ENCODE results near the gene FAM124B.

Gene FAM124B, protein sequence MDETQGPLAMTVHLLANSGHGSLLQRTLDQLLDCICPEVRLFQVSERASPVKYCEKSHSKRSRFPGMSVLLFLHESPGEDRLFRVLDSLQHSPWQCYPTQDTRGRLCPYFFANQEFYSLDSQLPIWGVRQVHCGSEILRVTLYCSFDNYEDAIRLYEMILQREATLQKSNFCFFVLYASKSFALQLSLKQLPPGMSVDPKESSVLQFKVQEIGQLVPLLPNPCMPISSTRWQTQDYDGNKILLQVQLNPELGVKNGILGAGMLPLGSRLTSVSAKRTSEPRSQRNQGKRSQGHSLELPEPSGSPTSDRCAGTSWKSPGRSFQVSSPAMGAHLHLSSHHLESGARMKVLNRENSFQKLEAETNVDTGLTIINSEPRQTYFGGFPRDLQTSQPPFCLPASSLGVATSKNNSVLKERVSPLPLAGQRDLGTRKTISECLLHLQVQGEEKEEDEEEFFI

GRCh38 chr2:224401641-224402342 lies at the start of gene FAM124B:
Gene FAM124B (minus strand): TSS chr2:224402107. CDS start chr2:224401768, 339 bp downstream.
- no peak for DNase-seq

GRCh38 chr2:224449212-224450147 lies 47.6 kb upstream of the FAM124B start:
- DNase-seq, result no peak

DNA sequence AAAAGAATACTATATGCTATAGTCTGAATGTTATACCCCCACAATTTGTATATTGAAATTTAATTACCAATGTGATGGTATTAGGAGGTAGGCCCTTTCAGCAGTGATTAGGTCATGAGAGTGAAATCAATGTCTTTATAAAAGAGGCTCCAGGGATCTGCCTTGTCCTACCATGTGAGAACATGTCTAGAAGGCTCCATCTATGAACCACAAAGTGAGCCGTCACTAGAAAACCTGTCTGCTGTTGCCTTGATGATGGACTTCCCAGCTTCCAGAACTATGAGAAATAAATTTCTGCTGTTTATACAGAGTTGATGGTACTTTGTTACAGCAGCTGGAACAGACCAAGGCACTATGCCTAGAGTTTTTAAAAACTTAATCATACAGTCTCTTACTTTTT lies 46.3 kb upstream of the FAM124B start:
- no peak for DNase-seq

DNA sequence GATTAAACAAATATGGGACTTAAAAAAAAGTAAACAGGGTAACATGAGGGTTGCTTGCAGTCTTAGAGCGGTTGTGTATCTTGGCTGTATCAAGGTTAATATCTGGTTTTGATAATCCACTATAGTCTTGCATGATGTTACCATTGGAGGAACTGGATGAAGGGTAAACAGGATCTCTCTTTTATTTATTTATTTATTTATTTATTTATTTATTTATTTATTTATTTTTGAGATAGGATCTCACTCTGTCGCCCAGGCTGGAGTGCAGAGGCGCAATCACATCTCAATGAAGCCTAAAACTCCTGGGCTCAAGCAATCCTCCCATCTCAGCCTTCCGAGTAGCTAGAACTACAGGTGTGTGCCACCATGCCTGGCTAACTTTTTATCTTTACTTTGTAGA lies 42.9 kb upstream of the FAM124B start:
- DNase-seq, result no peak

DNA sequence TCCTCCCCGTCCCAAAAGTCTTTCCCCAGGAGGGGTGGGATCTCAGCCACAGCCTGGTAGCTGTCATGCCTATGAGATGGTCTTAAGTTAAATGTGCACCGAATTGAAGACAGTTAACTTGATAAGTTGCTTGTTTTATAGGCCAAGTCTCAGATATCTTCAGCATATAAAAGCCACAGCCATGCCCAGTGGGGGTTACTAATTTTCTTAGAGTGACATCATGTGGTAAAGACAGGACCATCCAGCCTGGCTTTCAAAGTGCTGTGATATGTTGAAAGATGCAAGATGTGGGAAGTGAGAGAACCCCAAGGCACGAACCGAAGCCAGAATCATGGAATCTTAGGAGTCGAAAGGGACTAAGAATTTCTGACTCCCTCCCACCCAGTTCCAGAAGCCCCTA lies 42.1 kb upstream of the FAM124B start:
- no peak for DNase-seq

DNA sequence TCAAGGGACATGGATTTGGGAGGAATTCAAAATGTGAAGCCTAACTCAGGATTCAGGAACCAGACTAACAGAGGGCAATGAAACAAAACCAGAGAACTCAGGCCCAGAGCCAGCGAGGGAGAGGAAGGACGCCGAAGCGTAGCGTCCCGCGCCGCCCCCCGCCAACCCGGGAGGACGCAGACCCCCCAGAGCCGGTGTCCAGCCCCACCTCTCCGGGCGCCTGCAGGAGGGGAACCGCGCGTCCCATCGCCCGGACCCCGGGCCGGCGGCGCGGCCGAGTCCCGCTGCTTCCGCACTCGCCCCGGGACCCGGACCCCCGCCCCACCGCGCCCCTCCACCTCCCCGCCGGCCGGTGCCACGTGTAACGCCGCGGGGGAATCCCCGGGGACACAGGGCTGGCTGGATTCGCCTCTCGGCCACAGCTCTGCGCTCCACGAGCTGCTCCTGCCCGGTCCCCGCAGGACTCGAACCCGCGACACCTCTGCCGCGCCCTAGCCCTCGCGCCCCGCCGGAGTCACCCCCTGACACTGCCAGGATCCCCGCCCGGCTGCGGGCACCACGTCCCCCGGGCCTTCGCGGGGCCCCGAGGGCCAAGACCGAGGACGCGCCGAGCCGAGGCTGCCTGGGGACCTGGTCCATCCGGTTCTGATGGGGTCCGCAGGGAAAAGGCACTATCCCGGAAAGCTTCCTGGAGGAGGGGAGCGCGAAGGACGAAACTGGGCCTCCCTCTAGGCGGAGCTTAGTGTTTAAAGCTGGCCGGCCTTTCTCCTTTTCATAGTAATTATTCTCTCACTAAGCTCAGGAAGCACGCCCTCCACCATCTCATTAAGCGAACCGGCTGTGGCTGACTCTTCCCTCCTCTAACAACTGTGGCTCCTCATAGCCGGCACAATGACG lies 40.4 kb upstream of the FAM124B start:
- no peak for DNase-seq

DNA sequence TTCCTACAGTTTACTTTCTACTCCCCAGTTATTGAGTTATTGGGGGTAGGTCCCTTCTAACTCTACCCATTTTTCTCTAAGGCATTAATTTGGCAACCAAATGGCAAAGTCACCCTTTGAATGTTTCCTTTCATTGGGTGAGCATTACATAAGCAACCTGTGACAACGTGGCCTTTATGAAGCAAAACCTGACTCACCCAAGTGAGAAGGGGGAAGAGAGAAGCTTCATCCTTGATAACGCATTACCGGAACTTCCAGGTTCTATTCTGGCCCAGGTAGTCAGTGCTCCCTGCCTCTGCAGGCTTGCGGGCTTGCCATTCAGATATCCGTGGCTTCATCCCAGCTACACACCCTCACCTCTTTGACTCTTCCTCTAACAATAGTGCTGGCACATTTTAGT lies 39.1 kb upstream of the FAM124B start:
- no peak for DNase-seq

- DNase-seq, result no peak
Measured at GRCh38 chr2:224438726-224439125, 36.8 kb upstream of the FAM124B start.

DNA sequence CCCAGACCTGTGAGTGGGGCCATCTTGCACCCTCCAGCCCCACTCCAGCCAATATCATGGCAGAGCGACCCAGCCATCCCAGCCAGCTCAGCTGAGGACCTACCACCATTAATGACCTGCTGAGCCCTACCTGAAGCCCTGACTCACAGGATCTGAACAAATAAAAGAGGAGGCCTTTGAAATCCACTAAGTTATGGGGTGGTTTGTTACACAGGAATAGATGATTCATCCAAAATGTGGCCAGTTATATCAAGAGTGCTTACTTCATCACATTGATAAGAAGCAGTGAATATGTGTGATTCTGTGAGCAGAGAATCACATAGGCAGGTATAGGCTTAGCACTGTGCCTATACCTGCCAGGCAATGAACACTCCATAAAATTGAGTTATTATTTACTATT lies 34.7 kb upstream of the FAM124B start:
- no peak for DNase-seq

DNA sequence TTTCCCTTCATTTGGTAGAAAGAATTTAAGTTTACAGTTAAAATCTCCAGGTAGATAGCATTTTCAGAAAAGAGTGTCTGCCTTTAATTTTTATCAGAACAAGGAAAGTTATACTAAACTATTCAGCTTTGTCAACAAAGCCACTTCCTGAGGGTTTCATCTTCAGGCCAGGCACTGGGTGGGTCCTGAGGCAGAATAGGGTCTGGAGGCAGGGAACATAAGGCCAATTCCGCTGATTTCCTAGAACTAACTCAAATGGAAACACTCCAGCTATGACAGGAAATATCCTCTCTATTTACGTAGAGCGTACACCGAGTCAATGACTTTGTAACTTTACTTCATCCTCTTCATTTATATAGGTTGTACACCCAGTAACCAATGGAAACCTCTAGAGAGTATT lies 32.7 kb upstream of the FAM124B start:
- DNase-seq, result no peak

DNA sequence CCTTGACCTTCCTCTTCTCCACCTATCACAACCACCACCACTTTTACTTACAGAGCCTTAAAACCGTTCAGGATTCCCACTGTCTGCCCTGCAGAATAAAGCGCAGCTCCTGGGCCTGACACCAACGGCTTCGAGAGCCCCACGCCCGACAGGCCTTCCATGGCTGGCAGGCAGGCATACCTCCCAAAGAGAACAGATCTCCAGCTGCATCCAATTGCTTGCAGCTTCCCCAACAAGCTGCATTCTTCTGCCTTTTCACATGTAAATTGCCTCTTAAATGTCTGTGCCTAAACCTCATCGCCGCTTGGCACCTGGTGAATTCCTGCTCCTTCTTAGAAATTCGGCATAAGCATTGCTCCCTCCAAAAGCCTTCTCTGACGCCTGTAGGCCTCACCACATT lies 31.5 kb upstream of the FAM124B start:
- no peak for DNase-seq

GRCh38 chr2:224432003-224432579 lies 30.2 kb upstream of the FAM124B start:
- DNase-seq, result no peak

- no peak for DNase-seq
Measured at GRCh38 chr2:224429441-224429810, 27.5 kb upstream of the FAM124B start.

GRCh38 chr2:224428787-224429440 lies 27.0 kb upstream of the FAM124B start:
- no peak for DNase-seq

- no peak for DNase-seq
Measured at GRCh38 chr2:224427471-224427870, 25.6 kb upstream of the FAM124B start.

- no peak for DNase-seq
Measured at GRCh38 chr2:224426656-224427055, 24.7 kb upstream of the FAM124B start.

- DNase-seq, result no peak
Measured at GRCh38 chr2:224421065-224421464, 19.2 kb upstream of the FAM124B start.

DNA sequence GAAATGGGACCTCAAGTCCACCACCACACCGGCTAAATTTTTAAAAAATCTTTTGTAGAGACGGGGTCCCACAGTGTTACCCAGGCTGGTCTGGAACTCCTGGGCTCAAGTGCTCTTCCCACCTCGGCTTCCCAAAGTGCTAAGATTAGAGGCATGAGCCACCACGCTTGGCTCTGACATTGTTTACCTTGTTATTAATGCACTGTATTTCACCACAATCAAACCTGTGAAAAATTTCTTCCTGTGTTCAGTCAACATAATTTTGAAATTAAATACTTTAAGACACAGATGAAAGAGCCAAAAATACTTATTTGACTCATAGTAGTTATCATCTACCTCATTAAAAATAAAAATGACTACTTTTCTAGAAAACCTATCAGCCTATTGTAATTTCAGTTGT lies 16.0 kb upstream of the FAM124B start:
- no peak for DNase-seq

DNA sequence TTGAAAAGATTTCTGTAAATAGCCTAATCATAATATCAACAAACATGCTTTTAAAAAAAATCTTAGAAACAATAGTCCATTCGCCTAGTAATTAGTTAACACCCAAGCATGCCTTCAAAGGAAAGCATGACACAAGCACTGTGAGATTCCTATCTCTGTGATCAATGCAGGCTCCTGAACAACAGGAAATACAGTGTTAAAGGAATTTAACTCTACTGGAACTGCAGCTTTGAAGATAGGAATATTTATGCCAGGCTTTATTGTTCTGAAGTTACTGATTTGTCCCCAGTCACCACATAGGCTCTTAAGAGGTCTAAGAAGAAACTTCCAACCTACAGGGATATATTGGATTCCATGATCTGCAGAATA lies 15.4 kb upstream of the FAM124B start:
- DNase-seq, result no peak

GRCh38 chr2:224416656-224417360 lies 14.9 kb upstream of the FAM124B start:
- DNase-seq, result no peak

DNA sequence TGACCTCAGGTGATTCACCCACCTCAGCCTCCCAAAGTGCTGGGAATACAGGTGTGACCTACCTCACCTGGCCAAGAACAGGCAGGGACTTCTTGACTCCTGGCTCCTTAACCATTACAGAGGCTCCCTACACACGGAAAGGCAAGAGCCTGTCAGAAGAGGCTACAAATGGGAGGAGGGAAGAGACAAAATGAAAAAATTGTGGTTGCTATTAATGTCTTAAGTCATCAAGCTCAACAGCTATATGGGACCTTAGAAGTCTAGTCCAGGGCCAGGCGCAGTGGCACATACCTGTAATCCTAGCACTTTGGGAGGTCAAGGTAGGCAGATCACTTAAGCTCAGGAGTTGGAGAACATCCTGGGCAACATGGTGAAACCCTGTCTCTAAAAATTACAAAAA lies 11.5 kb upstream of the FAM124B start:
- no peak for DNase-seq

Measured in NK-92 treated with Interleukin-12 subunit alpha and Interleukin-12 subunit beta, amount 100 ng/mL, for 24 hours (cell line).